Sciatic nerve (tissue), 2 donors: ENCODE data around the gene COX5A. TPM values are rescaled to one million over a fixed set of nuclear protein-coding genes. Genes with fewer than 3 reads are reported as not detected.
A peak's percentile ranks its signal among the peaks of the same experiment; 100 is the strongest.
"Not testable (repeated sequence)": the region's sequence is repeated elsewhere in the genome, so short reads cannot be mapped to it uniquely, and the experiment has no call there.

Experiments
- ATAC-seq: fragments of 200-7000 bp; cut with Tn5 transposase; one replicate; pipeline ENCODE4 v1.9.1; 2020; ENCODE audit warnings: mild to moderate bottlenecking, moderate library complexity
- DNase-seq: peaks from one replicate; pipeline ENCODE4 v3.0.0-alpha.2; 2020; ENCODE audit warnings: low spot score
- intact Hi-C: fragments of 100-400 bp; cut with DNase I; formaldehyde crosslinking; loops from one replicate; pipeline ENCODE4 v1.14.2; 2022
- total RNA-seq: library from RNA; stranded (reverse); fragmentation: NEBNext Ultra II Directional; extraction: Animal tissue kit (Norgen Biotek cat#: 25700); gene quantifications from one replicate; pipeline ENCODE4 v1.2.1, GENCODE V29; 2021
- donor health status: DM: no; HTN: no; CAD: no.
- donor health status: DM: no; HTN: no; CAD: no.

Gene COX5A
- total RNA-seq, 1 donor from 2014 or later, result 66.3 TPM

DNA sequence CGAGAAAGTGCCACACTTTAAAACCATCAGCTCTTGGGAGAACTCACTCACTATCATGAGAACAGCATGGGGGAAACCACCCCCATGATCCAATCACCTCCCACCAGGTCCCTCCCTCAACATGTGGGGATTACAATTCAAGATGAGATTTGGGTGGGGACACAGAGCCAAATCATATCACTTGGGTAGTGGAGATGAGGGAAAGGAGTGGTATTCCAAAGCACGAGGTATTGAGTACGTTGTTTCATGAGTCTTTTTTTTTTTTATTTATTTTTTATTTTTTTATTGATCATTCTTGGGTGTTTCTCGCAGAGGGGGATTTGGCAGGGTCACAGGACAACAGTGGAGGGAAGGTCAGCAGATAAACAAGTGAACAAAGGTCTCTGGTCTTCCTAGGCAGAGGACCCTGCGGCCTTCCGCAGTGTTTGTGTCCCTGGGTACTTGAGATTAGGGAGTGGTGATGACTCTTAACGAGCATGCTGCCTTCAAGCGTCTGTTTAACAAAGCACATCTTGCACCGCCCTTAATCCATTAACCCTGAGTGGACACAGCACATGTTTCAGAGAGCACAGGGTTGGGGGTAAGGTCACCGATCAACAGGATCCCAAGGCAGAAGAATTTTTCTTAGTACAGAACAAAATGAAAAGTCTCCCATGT lies 50.2 kb downstream of the COX5A start:
- ATAC-seq, DNase-seq, intact Hi-C loops: not testable (repeated sequence)

DNA sequence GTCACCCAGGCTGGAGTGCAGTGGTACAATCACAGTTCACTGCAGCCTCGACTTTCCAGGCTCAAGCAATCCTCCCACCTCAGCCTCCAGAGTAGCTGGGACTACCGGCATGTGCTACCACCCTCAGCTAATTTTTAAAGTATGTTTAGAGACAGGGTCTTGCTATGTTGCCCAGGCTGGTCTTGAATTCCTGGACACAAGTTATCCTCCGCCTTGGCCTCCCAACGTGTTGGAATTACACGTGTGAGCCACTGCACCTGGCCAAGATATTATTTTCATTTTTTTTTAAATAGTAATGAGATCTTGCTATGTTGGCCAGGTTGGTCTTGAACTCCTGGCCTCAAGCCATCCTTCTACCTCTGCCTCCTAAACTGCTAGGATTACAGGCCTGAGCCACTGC lies 52.4 kb downstream of the COX5A start:
- DNase-seq (no peak), ATAC-seq (no peak)
- intact Hi-C loops, result no loop called here

DNA sequence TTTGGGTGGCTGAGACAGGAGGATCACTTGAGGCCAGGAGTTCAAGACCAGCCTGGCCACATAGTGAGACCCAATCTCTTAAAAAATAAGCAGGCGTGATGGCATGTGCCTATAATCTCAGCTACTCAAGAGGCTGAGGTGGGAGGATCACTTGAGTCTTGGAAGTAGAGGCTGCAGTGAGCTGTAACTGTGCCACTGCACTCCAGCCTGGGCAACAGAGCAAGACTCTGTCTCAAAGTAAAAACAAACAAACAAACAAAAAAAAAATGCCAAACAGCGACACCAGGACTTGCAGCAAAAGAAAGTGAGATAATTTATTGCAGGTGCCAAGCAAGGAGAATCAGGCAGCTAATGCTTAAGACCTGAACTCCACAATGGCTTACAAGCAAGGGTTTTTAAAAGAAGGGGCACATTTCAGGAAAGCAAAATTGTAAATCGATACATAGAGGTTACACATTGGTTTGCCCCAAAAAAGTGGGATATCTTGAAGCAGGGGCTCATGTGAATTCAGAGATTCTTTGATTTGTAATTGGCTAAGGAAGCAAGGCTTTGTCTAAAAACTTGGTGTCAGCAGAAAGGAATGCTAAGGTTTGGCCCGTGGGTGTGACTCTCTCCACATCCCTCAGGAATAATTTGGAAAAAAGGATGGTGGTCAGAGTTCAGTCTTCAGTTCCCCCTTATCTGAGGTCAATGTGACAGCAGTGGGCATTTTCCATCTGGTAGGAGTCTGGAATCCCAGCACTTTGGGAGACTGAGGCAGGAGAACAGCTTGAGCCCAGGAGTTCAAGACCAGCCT lies 53.2 kb downstream of the COX5A start:
- DNase-seq, result no peak
- ATAC-seq, result no peak
- intact Hi-C loops, result no loop called here

- intact Hi-C loops, result no loop called here
- no peak for DNase-seq
- no peak for ATAC-seq
Measured at GRCh38 chr15:74882528-74882927, 55.3 kb downstream of the COX5A start.

DNA sequence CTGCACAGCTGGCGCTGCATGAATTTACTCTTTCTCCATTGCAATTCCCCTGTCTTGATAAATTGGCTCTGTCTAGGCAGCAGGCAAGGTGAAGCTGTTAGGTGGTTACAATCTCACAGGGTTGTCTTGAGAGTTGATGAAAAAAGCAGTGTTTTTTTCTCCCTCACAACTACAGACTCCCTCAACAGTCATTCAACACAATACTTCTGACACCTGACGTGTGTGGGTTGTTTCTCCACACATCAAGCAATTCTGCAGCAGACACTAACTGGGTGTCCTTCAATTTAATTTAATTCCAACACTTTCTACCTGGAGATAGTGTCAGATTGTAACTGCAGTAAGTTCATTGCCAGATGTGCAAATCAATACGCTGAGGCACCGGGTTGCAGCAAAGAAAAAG lies 59.6 kb downstream of the COX5A start:
- intact Hi-C loops, result no loop called here
- no peak for DNase-seq
- ATAC-seq, result no peak

- ATAC-seq (peak; percentile 29), DNase-seq (peak; percentile 60)
- intact Hi-C loops, result no loop called here
Measured at GRCh38 chr15:74873756-74874424, 64.0 kb downstream of the COX5A start.

DNA sequence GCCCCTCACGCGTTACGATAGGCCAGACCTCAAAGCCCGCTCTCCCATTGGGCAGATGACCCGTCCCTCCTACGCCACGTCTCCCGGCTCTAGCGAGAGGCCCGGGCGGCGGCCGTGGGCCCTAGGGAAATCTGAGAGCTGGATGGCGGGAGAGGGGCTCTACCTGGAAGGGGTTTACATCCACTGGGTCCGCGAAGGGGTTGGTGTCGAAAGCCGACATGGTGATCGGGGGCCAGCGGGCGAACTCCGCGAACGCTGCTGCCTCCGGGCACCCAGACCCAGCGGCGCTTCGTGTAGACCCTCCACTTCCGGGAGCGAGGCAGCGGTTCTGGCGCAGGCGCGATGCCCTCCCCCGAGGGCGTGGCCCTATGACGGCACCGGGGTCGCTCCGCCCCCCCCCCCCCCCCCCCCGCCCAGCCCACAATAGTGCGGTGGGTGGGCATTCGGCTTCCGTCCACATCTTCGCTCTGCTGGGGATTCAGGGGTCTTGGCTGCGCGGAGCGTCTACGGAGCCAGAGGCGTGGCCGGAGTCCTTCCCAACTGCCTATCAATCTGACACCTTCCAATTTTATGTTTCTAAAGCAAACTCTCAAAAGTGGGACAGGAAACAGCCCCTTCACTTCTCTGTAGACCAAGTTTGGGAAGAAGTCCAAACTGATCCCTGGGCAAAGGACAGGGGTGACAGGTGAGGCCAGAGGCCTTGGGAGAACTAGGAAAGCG lies 64.7 kb downstream of the COX5A start, which contains the start of gene SCAMP2:
TSS of gene SCAMP2 (minus strand) at position 330 of the 720 bp plus-strand sequence. CDS start at position 220, 110 bp downstream.
- intact Hi-C loops, result no loop called here
- DNase-seq, result peak; percentile 94
- ATAC-seq, result peak; percentile 97

- intact Hi-C loops, result no loop called here
- ATAC-seq (no peak), DNase-seq (no peak)
Measured at GRCh38 chr15:74872702-74873035, 65.2 kb downstream of the COX5A start.

DNA sequence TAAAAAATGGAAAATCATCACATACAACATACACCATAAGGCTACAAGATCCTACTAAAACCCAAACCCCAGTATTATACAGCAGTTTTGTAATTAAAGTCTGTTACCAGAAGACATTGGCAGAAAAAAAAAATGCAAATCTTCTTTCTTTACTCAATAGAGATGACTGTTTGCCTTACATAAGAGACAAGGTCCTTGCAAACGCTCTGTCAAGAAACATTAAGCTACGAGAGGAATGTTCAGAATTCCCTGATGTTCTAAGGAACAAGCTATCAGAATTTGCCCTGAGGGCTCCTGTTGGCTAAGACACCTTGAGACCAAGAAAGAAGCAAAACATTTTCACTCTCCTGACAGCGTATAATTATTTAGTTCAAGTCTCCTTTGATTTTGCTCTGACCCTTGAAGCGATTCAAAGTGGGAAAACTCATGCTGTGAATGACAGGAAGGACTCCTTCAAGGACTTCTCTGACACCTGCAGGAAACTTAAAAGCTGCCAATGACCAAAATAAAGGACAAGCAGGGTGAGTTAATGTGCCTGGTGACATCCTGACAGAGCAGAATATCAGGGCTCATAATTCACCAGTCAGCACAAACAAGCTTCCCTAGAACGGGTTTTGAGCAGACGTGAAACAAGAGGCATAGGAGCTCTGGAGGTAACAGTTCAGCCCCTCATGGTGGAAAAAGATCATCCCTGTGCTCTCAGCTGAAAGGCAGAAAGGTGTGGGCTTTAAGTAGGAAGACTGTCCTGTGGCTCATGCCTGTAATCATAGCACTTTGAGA lies 67.2 kb downstream of the COX5A start:
- DNase-seq (no peak), ATAC-seq (no peak)
- intact Hi-C loops, result no loop called here

Other genes with a start within 250 kb of the COX5A start
- 32.5 TPM for gene EDC3, start 242.0 kb downstream of the COX5A start, total RNA-seq
- 0.18 TPM for gene CYP1A1, start 212.5 kb downstream of the COX5A start, total RNA-seq
- gene CYP1A2, start 189.2 kb downstream of the COX5A start, total RNA-seq, result not detected
- gene CSK, start 156.0 kb downstream of the COX5A start, total RNA-seq, result 43.7 TPM
- gene LMAN1L, start 125.2 kb downstream of the COX5A start, total RNA-seq, result not detected
- gene CPLX3, start 111.4 kb downstream of the COX5A start, total RNA-seq, result not detected
- 26.5 TPM for gene ULK3, start 94.9 kb downstream of the COX5A start, total RNA-seq
- 68.2 TPM for gene SCAMP2, start 64.7 kb downstream of the COX5A start, total RNA-seq
- gene MPI, start 48.0 kb downstream of the COX5A start, total RNA-seq, result 38.2 TPM
- 72.9 TPM for gene FAM219B, start 31.2 kb downstream of the COX5A start, total RNA-seq
- gene RPP25, start 18.7 kb upstream of the COX5A start, total RNA-seq, result 6.0 TPM
- 7.6 TPM for gene SCAMP5, start 57.5 kb upstream of the COX5A start, total RNA-seq
- gene PPCDC, start 85.5 kb upstream of the COX5A start, total RNA-seq, result 20.4 TPM